Hepatocyte (in vitro differentiated cells): ENCODE results near the gene TMEM185B. TPM values are rescaled to one million over a fixed set of nuclear protein-coding genes. Genes with fewer than 3 reads are reported as not detected.
A peak's percentile ranks its signal among the peaks of the same experiment; 100 is the strongest.

Experiments
- DNase-seq: peaks from one replicate; pipeline ENCODE4 v3.0.0-alpha.2; 2016; ENCODE audit warnings: low spot score
- H2AFZ ChIP-seq: fragments of 200-600 bp; sonication (generic); 2 replicates; pipeline ENCODE4 v1.6.0; 2016; ENCODE audit warnings: antibody characterized with exemption, mild to moderate bottlenecking
- H3K27ac ChIP-seq: fragments of 200-600 bp; sonication (generic); 2 replicates; pipeline ENCODE4 v1.5.1; 2016; ENCODE audit warnings: mild to moderate bottlenecking
- H3K27me3 ChIP-seq: fragments of 200-600 bp; sonication (generic); 2 replicates; pipeline ENCODE4 v1.6.1; 2016
- H3K36me3 ChIP-seq: fragments of 200-600 bp; sonication (generic); replicated peaks from 2 replicates; pipeline ENCODE4 v1.5.1; 2016; ENCODE audit warnings: low read depth; ENCODE audit not compliant: insufficient read depth
- H3K4me1 ChIP-seq: fragments of 200-600 bp; sonication (generic); 2 replicates; pipeline ENCODE4 v1.5.1; 2016; ENCODE audit warnings: mild to moderate bottlenecking, moderate library complexity; ENCODE audit not compliant: insufficient read depth
- H3K4me2 ChIP-seq: fragments of 200-600 bp; sonication (generic); 2 replicates; pipeline ENCODE4 v1.6.0; 2016
- H3K4me3 ChIP-seq: fragments of 200-600 bp; sonication (generic); 2 replicates; pipeline ENCODE4 v1.5.1; 2016; ENCODE audit warnings: mild to moderate bottlenecking
- H3K79me2 ChIP-seq: fragments of 200-600 bp; sonication (generic); 2 replicates; pipeline ENCODE4 v1.6.0; 2017; ENCODE audit warnings: mild to moderate bottlenecking
- H3K9me2 ChIP-seq: fragments of 200-600 bp; sonication (generic); replicated peaks from 2 replicates; pipeline ENCODE4 v1.6.0; 2017; ENCODE audit warnings: mild to moderate bottlenecking; ENCODE audit not compliant: insufficient read depth
- H3K9me3 ChIP-seq: fragments of 200-600 bp; sonication (generic); 2 replicates; pipeline ENCODE4 v1.5.1; 2016; ENCODE audit warnings: low read depth, mild to moderate bottlenecking
- H4K20me1 ChIP-seq: fragments of 200-600 bp; sonication (generic); 2 replicates; pipeline ENCODE4 v1.6.0; 2016; ENCODE audit warnings: mild to moderate bottlenecking; ENCODE audit not compliant: insufficient read depth, poor library complexity, severe bottlenecking
- EZH2 ChIP-seq: fragments of 200-600 bp; sonication (generic); IDR thresholded peaks from 2 replicates; pipeline ENCODE4 v1.6.1; 2016; ENCODE audit warnings: antibody characterized with exemption, mild to moderate bottlenecking, borderline replicate concordance
- EZH2phosphoT487 ChIP-seq: fragments of 200-600 bp; sonication (generic); IDR thresholded peaks from one replicate; pipeline ENCODE4 v1.6.1; 2018; ENCODE audit warnings: antibody characterized with exemption, mild to moderate bottlenecking, low read depth, moderate library complexity; ENCODE audit not compliant: unreplicated experiment, severe bottlenecking
- WGBS: methylation state at CpG from one replicate; pipeline ENCODE4 v1.1.6; 2016; ENCODE audit warnings: low lambda C conversion rate; ENCODE audit errors: missing lambda C conversion rate; 5-methylcytosine and 5-hydroxymethylcytosine counted together
- polyA plus RNA-seq: library from polyadenylated mRNA; unstranded; fragments of >200 nt; fragmentation: Nextera tagmentation; extraction: Ambion mirVana; gene quantifications from 2 replicates; pipeline ENCODE4 v1.2.1, GENCODE V29; 2016
- small RNA-seq: library from RNA; depleted of rRNA; stranded (forward); fragments of <200 nt; gene quantifications from one replicate; pipeline ENCODE3, GENCODE V24; 2014
- total RNA-seq: library from RNA; depleted of rRNA; stranded (reverse); fragments of >200 nt; gene quantifications from 2 replicates; pipeline ENCODE4 v1.2.3, GENCODE V29; 2014
- TF ChIP-seq, protein P1 (sequence below): fragments of 200-600 bp; sonication (generic); IDR thresholded peaks from 2 replicates; pipeline ENCODE4 v1.5.1; 2016; ENCODE audit warnings: antibody characterized with exemption, mild to moderate bottlenecking; ENCODE audit not compliant: poor library complexity

Gene TMEM185B
- total and polyA plus RNA-seq, 2 experiments from 2014 or later = 24.0 to 26.2 TPM

DNA sequence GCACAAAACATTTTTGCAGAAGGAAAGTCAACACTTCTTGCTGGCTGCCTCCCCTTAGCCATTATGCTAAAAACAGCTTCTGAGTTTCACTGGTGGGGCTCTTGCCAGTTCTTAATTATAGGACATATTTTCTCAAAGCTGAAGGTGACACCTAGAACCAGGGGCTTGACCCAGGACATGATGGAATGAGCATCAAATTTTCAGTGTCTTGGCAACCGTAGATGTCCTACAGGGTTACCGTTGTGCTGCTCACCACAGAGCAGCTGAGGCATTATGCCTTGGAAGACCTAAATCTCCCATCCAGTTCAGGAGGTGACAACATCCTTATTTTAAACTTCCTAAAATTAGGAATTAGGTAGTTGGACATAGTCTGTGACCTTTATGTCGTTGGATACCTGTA, 46.7 kb downstream of the TMEM185B start:
- Histone ChIP-seq H2AFZ (no peak overlapping the region), H3K36me3 (no peaks in the 10 kb centered on the region), H3K4me2 (no peak overlapping the region), H4K20me1 (no peaks in the 10 kb centered on the region), H3K4me1 (no peaks in the 10 kb centered on the region), H3K79me2 (no peaks in the 10 kb centered on the region), H3K4me3 (no peak overlapping the region), H3K9me2 (no peaks in the 10 kb centered on the region), H3K27me3 (no peaks in the 10 kb centered on the region), H3K27ac (no peak overlapping the region), H3K9me3 (no peaks in the 10 kb centered on the region)
- DNase-seq = no peak
- 95% methylated on average over 3 of the region's 3 CpGs for WGBS
- TF ChIP-seq, protein P1, sequence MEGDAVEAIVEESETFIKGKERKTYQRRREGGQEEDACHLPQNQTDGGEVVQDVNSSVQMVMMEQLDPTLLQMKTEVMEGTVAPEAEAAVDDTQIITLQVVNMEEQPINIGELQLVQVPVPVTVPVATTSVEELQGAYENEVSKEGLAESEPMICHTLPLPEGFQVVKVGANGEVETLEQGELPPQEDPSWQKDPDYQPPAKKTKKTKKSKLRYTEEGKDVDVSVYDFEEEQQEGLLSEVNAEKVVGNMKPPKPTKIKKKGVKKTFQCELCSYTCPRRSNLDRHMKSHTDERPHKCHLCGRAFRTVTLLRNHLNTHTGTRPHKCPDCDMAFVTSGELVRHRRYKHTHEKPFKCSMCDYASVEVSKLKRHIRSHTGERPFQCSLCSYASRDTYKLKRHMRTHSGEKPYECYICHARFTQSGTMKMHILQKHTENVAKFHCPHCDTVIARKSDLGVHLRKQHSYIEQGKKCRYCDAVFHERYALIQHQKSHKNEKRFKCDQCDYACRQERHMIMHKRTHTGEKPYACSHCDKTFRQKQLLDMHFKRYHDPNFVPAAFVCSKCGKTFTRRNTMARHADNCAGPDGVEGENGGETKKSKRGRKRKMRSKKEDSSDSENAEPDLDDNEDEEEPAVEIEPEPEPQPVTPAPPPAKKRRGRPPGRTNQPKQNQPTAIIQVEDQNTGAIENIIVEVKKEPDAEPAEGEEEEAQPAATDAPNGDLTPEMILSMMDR = no peak
- TF ChIP-seq EZH2phosphoT487 = no peak
- TF ChIP-seq EZH2 = no peak

DNA sequence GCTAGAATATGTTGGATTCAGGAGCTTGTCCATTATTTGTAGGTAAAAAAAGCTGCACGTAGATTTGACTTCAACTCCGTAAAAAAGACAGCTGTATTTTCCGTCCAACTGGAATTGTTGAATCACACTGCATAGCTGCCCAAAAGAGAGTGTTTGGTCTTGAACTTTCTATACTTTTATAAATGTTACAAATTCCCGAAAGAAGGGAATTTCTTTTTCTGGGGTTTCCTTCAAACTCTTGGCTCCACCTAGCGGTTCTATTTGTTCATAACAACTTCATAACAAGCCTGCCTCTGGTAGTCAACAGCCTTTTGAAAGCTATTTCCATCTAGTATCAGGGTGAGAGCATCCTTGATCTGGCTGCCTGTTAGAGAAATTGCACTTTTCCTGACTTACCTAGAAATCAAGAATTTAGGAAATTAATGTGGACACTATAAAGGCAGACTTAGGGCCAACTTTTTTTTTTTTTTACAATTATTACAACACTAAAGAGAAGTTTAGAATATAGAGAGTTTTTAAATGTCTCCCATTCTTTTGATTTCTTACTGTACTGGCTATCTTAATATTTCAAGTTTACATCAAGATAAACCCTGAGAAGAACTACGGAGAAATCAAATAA, 48.1 kb downstream of the TMEM185B start:
- Histone ChIP-seq H3K27me3 (no peaks in the 10 kb centered on the region), H3K4me3 (no peak overlapping the region), H3K79me2 (no peaks in the 10 kb centered on the region), H2AFZ (no peak overlapping the region), H3K36me3 (no peaks in the 10 kb centered on the region), H3K4me1 (no peaks in the 10 kb centered on the region), H3K9me3 (no peaks in the 10 kb centered on the region), H3K4me2 (no peak overlapping the region), H3K9me2 (no peaks in the 10 kb centered on the region), H4K20me1 (no peaks in the 10 kb centered on the region), H3K27ac (no peak overlapping the region)
- DNase-seq = peak; percentile 83
- whole genome bisulfite sequencing = 37% methylated on average over 6 of the region's 6 CpGs
- no peak for TF ChIP-seq EZH2
- TF ChIP-seq, protein P1 = peak; percentile 80

Small RNA genes lying within 50 kb of the gene (small RNA-seq; reads per million reads assigned to genes)
- gene MTND4LP14 = not detected
- not detected for gene RF00019

Other genes with a start within 250 kb of the TMEM185B start
- 41.7 and 42.2 TPM in 2 replicates for gene EPB41L5, start 210.3 kb downstream of the TMEM185B start, total RNA-seq
- gene EPB41L5, start 210.3 kb downstream of the TMEM185B start, polyA plus RNA-seq = 24.8 and 31.1 TPM in 2 replicates
- 66.8 and 68.2 TPM in 2 replicates for gene RALB, start 29.5 kb upstream of the TMEM185B start, total RNA-seq
- gene RALB, start 29.5 kb upstream of the TMEM185B start, polyA plus RNA-seq = 57.5 and 74.4 TPM in 2 replicates
- gene INHBB, start 122.7 kb upstream of the TMEM185B start, total RNA-seq = 4.4 and 6.6 TPM in 2 replicates
- gene INHBB, start 122.7 kb upstream of the TMEM185B start, polyA plus RNA-seq = 1.3 and 2.7 TPM in 2 replicates